Parathyroid adenoma (tissue), 2 donors: ENCODE results near the gene MAPK6.
A peak's percentile ranks its signal among the peaks of the same experiment; 100 is the strongest.

Source experiments
- H2AFZ ChIP-seq: fragments of 300-600 bp; sonication (generic); one replicate; pipeline ENCODE4 v1.7.0; 2017; ENCODE audit warnings: antibody characterized with exemption, mild to moderate bottlenecking
- H3K27ac ChIP-seq: fragments of 300-600 bp; sonication (generic); one replicate; pipeline ENCODE4 v1.7.0; 2017
- H3K27me3 ChIP-seq: fragments of 300-600 bp; sonication (generic); one replicate; pipeline ENCODE4 v1.7.0; 2017; ENCODE audit warnings: low read length; ENCODE audit not compliant: control insufficient read depth, insufficient read depth
- H3K36me3 ChIP-seq: fragments of 300-600 bp; sonication (generic); one replicate; pipeline ENCODE4 v1.7.0; 2017; ENCODE audit warnings: low read length; ENCODE audit not compliant: control insufficient read depth, insufficient read depth
- H3K4me1 ChIP-seq: fragments of 300-600 bp; sonication (generic); one replicate; pipeline ENCODE4 v1.7.0; 2017; ENCODE audit warnings: control low read depth
- H3K4me2 ChIP-seq: fragments of 300-600 bp; sonication (generic); one replicate; pipeline ENCODE4 v1.7.0; 2017; ENCODE audit warnings: low read length
- H3K4me3 ChIP-seq: fragments of 300-600 bp; sonication (generic); one replicate; pipeline ENCODE4 v1.7.0; 2017; ENCODE audit warnings: low read depth, low read length
- H3K79me2 ChIP-seq: fragments of 300-600 bp; sonication (generic); one replicate; pipeline ENCODE4 v1.7.0; 2017; ENCODE audit warnings: control low read depth
- H3K9ac ChIP-seq: fragments of 300-600 bp; sonication (generic); one replicate; pipeline ENCODE4 v1.7.0; 2017; ENCODE audit warnings: mild to moderate bottlenecking
- H3K9me3 ChIP-seq: fragments of 300-600 bp; sonication (generic); one replicate; pipeline ENCODE4 v1.7.0; 2017; ENCODE audit warnings: low read length; ENCODE audit not compliant: control insufficient read depth
- TF ChIP-seq, protein P1 (sequence below): fragments of 300-600 bp; sonication (generic); IDR thresholded peaks from one replicate; pipeline ENCODE4 v1.7.0; 2017; ENCODE audit warnings: antibody characterized with exemption, mild to moderate bottlenecking
- donor health status: primary hyperparathyroidism.

Gene MAPK6

DNA sequence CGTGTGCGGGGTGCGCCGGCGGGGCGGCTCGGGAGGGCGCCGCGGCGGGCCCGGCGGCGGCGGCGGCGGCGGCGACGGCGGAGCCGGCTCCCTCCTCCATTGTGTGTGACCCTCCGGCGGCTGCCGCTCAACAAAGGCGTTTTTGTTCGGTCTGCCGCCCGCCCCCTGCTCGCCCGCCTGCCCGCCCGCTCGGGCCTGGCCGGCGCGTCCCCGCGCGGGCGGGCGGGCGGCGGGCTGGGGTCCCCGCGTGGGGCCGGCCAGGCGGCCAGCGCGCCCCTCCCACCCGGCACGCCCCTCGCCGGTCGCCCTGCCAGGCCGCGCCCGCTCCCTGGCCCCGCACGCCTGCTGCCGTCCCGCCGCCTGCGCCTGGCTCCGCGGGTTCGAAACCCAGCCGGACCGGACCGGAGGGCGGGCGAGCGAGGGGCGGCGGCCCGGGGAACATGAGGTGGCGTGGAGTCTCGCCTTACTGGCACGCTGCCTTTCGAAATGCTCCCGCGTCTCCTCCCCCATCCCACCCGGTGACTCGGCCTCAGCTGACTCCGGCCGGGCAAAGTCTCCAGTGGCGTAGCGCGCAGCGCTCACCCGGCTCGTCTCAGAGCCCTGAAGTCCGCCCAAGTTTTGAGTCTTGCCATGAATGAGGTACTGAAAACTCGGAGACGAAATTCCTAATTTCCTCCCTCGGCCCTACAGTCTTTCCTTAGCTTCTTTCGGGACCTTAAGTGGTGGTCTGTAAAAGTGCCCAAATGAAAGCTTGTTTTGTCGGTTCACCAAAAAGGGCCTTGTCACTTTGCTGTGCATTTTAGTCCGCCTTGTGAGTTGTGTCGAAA, 588 bp downstream of the MAPK6 start:
- no peaks in the 10 kb centered on the region for H3K36me3 ChIP-seq
- H3K4me2 ChIP-seq: peak overlapping the region; percentile 76
- H3K4me1 ChIP-seq: peaks cover 8% of the 10 kb centered on the region
- no peaks in the 10 kb centered on the region for H3K27me3 ChIP-seq
- H2AFZ ChIP-seq: peak overlapping the region; percentile 85
- no peaks in the 10 kb centered on the region for H3K9me3 ChIP-seq
- H3K79me2 ChIP-seq: peaks cover 5% of the 10 kb centered on the region
- TF ChIP-seq, protein P1, sequence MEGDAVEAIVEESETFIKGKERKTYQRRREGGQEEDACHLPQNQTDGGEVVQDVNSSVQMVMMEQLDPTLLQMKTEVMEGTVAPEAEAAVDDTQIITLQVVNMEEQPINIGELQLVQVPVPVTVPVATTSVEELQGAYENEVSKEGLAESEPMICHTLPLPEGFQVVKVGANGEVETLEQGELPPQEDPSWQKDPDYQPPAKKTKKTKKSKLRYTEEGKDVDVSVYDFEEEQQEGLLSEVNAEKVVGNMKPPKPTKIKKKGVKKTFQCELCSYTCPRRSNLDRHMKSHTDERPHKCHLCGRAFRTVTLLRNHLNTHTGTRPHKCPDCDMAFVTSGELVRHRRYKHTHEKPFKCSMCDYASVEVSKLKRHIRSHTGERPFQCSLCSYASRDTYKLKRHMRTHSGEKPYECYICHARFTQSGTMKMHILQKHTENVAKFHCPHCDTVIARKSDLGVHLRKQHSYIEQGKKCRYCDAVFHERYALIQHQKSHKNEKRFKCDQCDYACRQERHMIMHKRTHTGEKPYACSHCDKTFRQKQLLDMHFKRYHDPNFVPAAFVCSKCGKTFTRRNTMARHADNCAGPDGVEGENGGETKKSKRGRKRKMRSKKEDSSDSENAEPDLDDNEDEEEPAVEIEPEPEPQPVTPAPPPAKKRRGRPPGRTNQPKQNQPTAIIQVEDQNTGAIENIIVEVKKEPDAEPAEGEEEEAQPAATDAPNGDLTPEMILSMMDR: no peak
- H3K27ac ChIP-seq: peak overlapping the region; percentile 88
- peak overlapping the region; percentile 67 for H3K9ac ChIP-seq
- H3K4me3 ChIP-seq: peak overlapping the region; percentile 72

DNA sequence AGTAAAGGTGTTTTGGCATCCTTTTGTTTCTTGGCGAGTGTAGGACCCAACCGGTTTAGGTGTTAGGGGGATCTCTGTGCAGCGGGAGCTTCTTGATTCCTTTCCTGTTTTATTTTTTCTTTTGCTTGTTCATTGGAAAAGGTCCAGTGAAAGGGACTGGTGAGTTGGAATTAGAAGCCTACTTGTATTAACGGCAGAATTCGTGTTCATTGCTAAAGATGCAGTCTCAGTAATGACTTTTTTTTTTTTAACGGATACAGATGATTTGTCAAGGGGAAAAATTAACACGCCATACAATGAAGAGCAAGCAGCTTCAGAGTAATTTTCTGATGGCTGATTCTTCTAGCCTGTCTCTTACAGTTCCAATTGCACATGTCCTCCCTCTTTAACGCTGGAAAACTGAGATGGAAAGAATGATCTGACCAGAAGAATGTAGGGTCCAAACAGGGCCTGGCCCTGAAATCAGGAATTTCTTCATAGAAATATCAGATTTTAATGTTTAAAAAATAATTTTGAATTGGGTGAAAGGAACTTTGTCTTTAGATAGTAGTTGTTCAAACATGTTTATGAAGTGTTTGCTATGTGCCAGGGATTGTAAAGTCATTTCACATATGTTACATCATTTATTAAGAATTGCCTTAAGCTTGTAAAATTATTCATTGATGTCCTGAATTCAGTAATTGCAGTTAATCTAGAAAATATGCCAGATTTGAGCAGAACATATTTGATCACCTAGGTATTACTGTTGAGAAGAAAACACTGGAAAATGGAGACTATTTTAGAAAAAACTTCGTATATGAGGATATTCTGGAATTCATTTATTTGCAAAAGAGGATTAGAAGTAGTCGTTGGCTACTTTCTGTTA, 1.4 kb downstream of the MAPK6 start:
- Histone ChIP-seq H3K9ac (peak overlapping the region; percentile 67), H3K9me3 (no peaks in the 10 kb centered on the region), H3K4me3 (peak overlapping the region; percentile 72), H3K27me3 (no peaks in the 10 kb centered on the region), H3K4me2 (peak overlapping the region; percentile 76), H3K36me3 (no peaks in the 10 kb centered on the region), H2AFZ (peak overlapping the region; percentile 83), H3K79me2 (peaks cover 7% of the 10 kb centered on the region), H3K4me1 (peaks cover 8% of the 10 kb centered on the region), H3K27ac (peak overlapping the region; percentile 86)
- TF ChIP-seq, protein P1: no peak

DNA sequence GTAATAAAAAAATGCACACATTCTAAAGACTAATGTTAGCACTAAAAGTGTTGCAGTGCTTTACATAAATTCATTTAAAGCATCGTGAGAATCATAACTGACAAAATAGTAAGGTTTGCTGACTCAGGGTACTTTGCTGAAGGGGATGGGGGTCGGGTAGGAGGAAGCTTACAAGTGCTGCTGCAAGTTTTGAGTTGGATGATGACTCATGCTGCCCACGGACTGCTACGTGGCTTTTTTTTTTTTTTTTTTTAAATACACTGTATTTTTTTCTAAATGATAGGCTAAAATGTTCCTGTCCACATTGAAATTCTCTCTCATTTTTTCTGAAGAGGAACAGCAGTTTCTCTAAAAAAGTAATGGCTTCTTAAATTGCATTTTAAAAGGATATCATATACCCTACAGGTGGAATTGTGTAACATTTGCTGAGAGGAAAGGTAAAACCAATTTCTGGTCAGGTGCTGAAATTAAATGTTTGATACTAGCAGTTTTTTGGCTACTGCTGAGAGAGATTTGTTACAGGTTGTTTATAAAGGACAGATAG, 2.2 kb downstream of the MAPK6 start:
- H3K36me3 ChIP-seq: no peaks in the 10 kb centered on the region
- peak overlapping the region; percentile 76 for H3K4me2 ChIP-seq
- H3K4me1 ChIP-seq: peaks cover 8% of the 10 kb centered on the region
- no peak overlapping the region for H2AFZ ChIP-seq
- H3K79me2 ChIP-seq: peaks cover 7% of the 10 kb centered on the region
- H3K4me3 ChIP-seq: peak overlapping the region; percentile 72
- H3K27ac ChIP-seq: peak overlapping the region; percentile 86
- H3K27me3 ChIP-seq: no peaks in the 10 kb centered on the region
- TF ChIP-seq, protein P1: no peak
- H3K9me3 ChIP-seq: no peaks in the 10 kb centered on the region
- H3K9ac ChIP-seq: no peak overlapping the region

DNA sequence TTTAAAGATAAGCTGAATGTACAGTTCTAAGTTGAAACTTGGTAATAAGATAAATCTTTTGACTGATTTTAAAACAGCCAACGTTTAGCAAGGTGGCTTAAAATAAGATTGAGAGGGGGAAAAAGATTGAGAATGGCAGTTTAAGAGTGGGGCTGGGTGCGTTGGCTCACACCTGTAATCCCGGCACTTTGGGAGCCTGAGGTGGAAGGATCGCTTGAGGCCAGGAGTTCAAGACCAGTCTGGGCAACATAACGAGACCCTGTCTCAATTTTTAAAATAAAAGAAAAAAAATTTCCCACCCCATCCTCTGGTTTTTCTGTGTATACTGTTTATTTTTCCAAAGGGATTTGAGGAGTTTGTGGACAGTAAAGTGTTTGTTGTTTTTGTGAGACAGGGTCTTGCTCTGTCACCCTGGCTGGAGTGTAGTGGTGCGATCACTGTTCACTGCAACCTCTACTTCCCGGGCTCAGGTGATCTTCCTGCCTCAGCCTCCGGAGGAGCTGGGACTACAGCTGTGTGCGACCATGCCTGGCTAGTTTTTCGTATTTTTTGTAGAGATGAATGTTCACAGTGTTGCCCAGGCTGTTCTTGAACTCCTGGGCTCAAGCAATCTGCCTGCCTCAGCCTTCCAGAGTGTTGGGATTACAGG, 3.0 kb downstream of the MAPK6 start:
- no peaks in the 10 kb centered on the region for H3K27me3 ChIP-seq
- peaks cover 7% of the 10 kb centered on the region for H3K79me2 ChIP-seq
- no peak overlapping the region for H2AFZ ChIP-seq
- no peaks in the 10 kb centered on the region for H3K9me3 ChIP-seq
- H3K4me1 ChIP-seq: peaks cover 8% of the 10 kb centered on the region
- H3K36me3 ChIP-seq: no peaks in the 10 kb centered on the region
- no peak overlapping the region for H3K9ac ChIP-seq
- TF ChIP-seq, protein P1: no peak
- no peak overlapping the region for H3K4me3 ChIP-seq
- no peak overlapping the region for H3K27ac ChIP-seq
- H3K4me2 ChIP-seq: no peak overlapping the region
